ELR (cell line): Measurements from ENCODE around the gene EBF3.

Experiments
- DNase-seq: peaks from one replicate; pipeline ENCODE4 v3.0.0-alpha.2; 2015; ENCODE audit warnings: low read depth

EBF3 gene

GRCh38 chr10:129836253-129836652, 127.8 kb downstream of the EBF3 start:
- no peak for DNase-seq

GRCh38 chr10:129833994-129834739, 129.9 kb downstream of the EBF3 start:
- DNase-seq = no peak

- no peak for DNase-seq
Measured at GRCh38 chr10:129833468-129833950, 130.6 kb downstream of the EBF3 start.

GRCh38 chr10:129832573-129833467, 131.3 kb downstream of the EBF3 start:
- no peak for DNase-seq

GRCh38 chr10:129831150-129831549, 132.9 kb downstream of the EBF3 start:
- DNase-seq = no peak

- no peak for DNase-seq
Measured at GRCh38 chr10:129825826-129826225, 138.2 kb downstream of the EBF3 start.

- no peak for DNase-seq
Measured at GRCh38 chr10:129825221-129825620, 138.9 kb downstream of the EBF3 start.

GRCh38 chr10:129820451-129820850, 143.6 kb downstream of the EBF3 start:
- DNase-seq = no peak

GRCh38 chr10:129816656-129817045, 147.4 kb downstream of the EBF3 start:
- DNase-seq = no peak

- DNase-seq = no peak
Measured at GRCh38 chr10:129815898-129816655, 148.0 kb downstream of the EBF3 start.

GRCh38 chr10:129814681-129815646, 149.1 kb downstream of the EBF3 start:
- DNase-seq = no peak

- no peak for DNase-seq
Measured at GRCh38 chr10:129812398-129812797, 151.7 kb downstream of the EBF3 start.

GRCh38 chr10:129811208-129811607, 152.9 kb downstream of the EBF3 start:
- DNase-seq = no peak

GRCh38 chr10:129809841-129810240, 154.2 kb downstream of the EBF3 start:
- DNase-seq = no peak

- no peak for DNase-seq
Measured at GRCh38 chr10:129809431-129809830, 154.6 kb downstream of the EBF3 start.

GRCh38 chr10:129808092-129808983, 155.7 kb downstream of the EBF3 start:
- DNase-seq = no peak

- no peak for DNase-seq
Measured at GRCh38 chr10:129807211-129807610, 156.9 kb downstream of the EBF3 start.

GRCh38 chr10:129800796-129801340, 163.2 kb downstream of the EBF3 start:
- no peak for DNase-seq

GRCh38 chr10:129799942-129800341, 164.1 kb downstream of the EBF3 start:
- DNase-seq = no peak
